HepG2 (cell line): ENCODE measurements around the gene DIPK1A.

Source experiments
- SCMH1 ChIP-seq: sonication (generic); formaldehyde crosslinking; IDR thresholded peaks from 2 replicates; pipeline ENCODE4 v1.9.0; 2021; ENCODE audit warnings: missing genetic modification reagents, mild to moderate bottlenecking, borderline replicate concordance
- SRSF1 ChIP-seq: fragments of 200-400 bp; formaldehyde crosslinking; optimal IDR thresholded peaks from 2 replicates; pipeline ENCODE3; 2017; ENCODE audit warnings: mild to moderate bottlenecking, low read depth, low read length, moderate library complexity
- TAF1 ChIP-seq: sonication (generic); formaldehyde crosslinking; IDR thresholded peaks from 2 replicates; pipeline ENCODE4 v1.4.0; 2020; ENCODE audit warnings: missing genetic modification reagents
- TBP ChIP-seq: sonication (generic); formaldehyde crosslinking; IDR thresholded peaks from 2 replicates; pipeline ENCODE4 v1.5.0; 2020; ENCODE audit warnings: missing genetic modification reagents
- ZNF224 ChIP-seq: sonication (generic); formaldehyde crosslinking; IDR thresholded peaks from 2 replicates; pipeline ENCODE4 v1.5.0; 2020; ENCODE audit warnings: mild to moderate bottlenecking, missing genetic modification reagents
- ZXDC ChIP-seq: sonication (generic); formaldehyde crosslinking; IDR thresholded peaks from 2 replicates; pipeline ENCODE4 v1.5.0; 2020; ENCODE audit warnings: mild to moderate bottlenecking, missing genetic modification reagents

DNA sequence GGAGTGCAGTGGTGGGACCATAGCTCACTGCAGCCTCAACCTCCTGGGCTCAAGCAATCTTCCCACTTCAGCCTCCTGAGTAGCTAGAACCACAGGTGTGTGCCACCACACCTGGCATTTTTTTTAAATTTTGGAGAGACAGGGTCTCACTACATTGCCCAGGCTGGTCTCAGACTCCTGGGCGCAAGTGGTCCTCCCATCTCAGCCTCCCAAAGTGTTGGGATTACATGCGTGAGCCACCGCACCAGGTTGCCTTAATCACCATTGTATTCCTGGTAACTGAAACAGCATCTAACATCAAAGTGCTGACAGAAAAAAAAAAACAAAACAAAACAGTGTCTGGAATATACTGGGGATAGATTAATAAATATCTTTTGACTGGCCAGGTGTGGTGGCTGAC, 111.2 kb downstream of the DIPK1A start:
- TF ChIP-seq ZXDC (no peak), SCMH1 (no peak), ZNF224 (CRISPR knock-in tag) (no peak), TAF1 (CRISPR knock-in tag) (no peak), TBP (no peak), SRSF1 (no peak)
